Measurements from ENCODE around the gene DIMT1.

DIMT1 gene

DNA sequence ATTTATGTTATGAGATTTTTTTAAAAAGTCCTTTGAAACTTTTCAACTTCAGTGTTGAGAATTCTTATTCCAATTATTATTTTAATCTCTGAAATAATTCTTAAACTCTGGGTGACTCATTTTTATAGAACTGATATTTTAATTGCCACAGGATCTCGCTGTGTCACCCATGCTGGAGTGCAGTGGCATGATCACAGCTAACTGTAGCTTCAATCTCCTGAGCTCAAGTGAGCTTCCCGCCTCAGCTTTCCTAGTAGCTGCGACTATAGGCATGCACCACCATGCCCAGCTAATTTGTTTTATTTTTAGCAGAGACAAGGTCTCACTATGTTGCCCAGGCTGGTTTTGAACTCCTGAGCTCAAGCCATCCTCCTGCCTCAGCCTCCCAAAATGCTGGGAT lies 41.0 kb downstream of the DIMT1 start:
- DNase-seq, result no peak

DNA sequence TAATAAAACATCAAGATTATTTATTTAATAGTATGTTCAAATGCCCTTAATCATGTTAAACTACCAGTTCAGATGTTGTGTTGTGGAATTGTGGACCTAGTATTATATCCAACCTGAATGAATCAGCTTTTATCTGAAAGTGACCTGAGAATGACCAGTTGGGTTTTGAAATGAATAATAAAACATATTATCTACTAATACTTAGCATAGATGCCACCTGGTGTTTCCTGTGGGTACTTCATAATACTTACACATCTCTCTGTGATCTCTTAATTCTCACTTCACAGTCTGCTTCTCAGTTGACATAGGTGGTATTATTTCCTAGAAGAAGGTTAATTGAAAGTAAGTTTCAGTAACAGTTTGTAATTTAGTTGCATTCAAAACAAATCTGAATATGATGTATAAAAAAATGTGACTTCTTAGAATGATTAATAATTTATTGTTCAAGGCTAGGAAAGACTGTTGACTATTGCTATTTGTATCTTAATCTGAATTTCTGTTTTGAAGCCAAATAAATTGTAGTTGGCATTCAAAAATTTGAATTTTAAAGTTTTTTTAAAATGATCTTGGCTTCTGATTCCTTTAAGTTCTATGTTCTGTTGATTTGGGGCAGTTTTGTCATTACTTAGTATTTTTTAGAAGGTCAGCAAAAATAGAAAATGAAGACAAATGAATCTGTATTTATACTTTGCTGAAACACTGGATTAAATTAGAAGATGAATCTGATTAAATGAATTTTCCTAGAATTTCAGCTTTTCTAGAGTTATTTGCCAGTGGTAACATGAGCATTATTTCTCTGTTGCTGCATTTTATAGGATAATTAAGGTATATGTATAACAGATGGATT lies 49.5 kb downstream of the DIMT1 start:
- no peak for DNase-seq

DNA sequence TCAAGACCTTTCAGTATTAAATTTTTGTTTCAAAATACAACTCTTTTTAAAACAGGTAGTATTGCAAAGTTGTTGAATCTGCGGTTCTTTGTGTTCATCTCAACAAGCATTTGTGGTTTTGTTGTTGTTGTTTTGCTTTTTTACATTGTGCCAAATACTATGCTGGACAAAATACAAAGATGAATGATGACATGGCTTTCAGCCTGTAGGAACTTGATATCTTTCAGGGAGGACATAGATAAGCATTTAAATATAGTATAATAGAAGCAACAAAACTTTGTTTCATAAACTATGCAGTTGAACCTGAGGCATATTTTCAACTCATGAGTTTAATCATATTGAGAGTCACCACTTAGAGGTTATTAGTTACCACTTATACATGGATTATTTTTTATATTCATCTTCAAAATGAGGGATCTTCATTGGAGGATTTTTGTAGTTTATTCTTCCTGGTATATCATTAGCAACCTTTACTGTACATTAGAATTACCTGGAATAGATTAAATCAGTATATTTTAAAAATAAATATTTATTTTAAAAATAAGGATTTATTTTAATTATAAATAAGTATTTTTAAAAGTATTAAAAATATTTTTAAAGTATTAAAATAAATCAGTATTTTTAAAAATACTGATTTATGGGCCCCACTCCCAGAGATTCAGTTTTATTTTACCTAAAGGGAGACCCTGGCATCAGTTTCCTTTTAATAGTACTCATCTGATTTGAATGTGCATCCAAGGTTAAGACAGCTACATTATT lies 54.8 kb downstream of the DIMT1 start:
- DNase-seq, result no peak

DNA sequence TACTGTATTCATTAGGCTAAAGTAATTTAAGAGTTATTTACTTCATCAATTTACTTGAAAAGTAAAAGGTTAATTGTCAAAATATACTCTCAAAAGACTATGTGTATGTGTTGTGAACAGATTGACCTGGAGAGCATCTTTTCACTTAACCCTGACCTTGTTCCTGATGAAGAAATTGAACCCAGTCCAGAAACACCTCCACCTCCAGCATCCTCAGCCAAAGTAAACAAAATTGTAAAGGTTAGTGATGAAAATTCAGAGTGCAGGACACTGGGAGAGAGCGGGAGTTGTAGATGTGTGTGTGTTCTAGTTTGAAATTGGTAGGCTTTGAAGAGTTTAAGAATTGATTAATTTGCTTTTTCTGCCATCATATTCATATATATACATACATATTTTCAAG lies 55.8 kb downstream of the DIMT1 start:
- DNase-seq, result no peak

DNA sequence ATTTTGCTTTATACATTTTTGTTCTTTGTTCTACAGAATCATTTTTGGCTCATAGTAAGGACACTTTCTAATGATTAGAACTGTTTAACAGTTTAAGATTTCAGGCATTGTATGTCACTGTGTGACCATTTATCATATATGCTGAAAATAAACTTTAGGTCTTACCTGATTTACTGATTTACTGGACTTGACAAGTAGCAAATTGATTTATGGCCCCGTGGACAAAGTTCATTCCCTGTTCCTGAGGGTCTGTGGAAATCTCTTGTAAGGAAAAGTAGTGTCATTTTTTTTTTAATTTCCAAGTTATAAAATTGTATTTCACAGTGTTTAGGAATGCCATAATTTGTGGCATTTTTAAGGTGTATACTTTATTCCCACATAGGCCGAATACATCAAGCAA lies 57.0 kb downstream of the DIMT1 start:
- DNase-seq, result no peak

DNA sequence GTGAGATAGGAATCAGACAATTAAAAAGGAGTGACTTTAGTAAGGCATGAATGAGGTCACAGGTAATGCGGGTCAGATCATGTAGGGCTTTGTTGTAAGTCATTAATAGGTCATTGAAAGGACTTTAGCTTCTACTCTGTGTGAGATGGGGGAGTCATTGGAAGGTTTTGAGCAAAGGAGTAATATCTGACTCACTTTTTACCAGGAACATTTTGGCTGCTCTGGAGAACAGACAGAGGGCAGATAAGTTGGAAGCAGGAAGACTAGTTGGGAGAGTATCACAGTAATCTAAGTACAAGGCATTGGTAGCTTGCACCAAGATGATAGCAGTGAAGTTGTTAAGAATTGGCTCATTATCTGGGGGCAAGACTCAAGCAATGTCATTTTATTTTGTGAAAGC lies 60.3 kb downstream of the DIMT1 start:
- DNase-seq, result no peak

DNA sequence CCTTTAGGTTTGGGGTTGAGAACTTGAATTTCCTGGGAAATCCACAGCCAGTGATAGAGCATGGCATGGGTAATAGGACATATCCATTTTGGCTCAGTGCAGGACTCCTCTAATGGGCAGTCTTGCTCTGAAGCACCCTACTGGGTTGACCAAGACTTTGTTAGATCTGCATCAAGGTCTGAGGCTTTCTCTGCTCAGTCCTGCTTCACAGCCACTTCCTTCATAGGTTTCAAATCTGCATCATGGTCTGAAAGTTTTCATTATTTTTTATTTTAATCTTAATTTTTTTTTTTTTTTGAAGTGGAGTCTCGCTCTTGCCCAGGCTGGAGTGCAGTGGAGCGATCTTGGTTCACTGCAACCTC lies 61.2 kb downstream of the DIMT1 start:
- DNase-seq, result no peak

DNA sequence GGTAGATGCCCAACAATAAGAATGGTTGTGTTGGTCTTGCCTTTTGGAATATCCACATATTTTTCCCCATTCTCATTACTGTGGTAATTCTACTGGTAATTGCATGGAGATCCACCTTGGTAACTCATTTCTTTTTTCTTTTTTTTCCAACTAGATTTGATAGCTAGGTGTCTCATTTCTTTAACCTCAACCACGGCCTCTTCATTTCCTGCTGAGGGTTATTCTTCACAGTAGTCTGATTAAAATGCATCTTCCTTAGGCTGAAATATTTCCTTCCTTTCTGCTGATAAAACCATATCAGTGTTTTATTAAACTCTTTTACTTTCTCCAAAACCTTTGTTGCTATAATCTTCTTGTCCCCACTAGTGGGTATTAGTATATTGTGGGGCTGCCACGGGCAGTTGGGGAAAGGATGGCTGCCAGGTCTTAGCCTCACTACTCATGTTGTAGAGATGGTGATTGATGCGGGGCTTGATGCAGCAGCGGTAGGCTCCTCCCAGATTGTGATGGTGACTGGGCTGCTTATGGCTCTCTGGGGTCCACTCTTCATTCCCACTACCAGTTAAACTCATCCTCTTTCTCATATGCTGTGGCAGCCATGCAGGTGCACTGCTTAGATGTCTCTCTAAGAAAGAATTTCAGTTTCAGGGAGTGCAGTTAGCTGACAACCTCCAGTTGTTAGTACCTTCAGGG lies 61.8 kb downstream of the DIMT1 start:
- no peak for DNase-seq

DNA sequence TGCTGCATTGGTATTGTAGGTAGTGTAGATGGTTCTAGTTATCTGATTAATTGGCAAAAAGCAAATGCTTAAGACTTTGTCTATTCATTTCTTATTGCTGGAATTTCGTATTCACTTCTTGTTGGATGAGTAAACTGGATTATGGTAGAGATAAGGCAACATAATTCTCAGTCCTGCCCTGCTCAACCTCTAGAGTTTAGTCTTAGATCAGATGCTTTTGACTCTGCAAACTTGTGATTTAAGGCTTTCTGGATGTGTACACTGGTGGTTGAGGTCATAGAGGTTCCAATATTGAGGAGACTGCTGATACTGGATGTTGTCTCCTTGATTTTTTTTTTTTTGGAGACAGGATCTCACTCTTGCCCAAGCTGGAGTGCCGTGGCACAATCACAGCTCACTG lies 62.7 kb downstream of the DIMT1 start:
- no peak for DNase-seq

DNA sequence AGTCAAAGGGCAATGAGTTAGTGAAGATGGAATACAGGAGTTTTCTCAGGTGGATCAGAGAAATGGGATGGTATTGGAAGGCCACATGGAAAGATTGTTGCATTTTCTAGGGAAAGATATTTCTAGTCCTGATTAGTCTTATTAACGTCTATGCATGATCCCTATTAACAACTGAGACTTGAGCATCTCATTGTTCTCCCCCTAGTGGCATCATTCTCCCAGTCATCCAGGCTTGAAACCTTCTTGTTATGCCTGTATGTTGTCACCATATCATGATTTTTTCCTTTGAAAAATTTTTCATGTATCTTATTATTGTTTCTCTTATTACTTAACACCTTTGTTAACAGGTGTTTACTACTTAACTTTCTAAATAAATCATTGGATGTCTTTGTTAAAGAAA lies 63.3 kb downstream of the DIMT1 start:
- DNase-seq, result no peak
